GM18519 (cell line): Measurements from ENCODE around the gene FCHO2.

ENCODE experiments used
- ATAC-seq: cut with Tn5 transposase; IDR thresholded peaks from one replicate; pipeline ENCODE4 v1.9.1; 2021; ENCODE audit warnings: mild to moderate bottlenecking, moderate library complexity; ENCODE audit not compliant: unreplicated experiment, low FRiP score

FCHO2 gene

DNA sequence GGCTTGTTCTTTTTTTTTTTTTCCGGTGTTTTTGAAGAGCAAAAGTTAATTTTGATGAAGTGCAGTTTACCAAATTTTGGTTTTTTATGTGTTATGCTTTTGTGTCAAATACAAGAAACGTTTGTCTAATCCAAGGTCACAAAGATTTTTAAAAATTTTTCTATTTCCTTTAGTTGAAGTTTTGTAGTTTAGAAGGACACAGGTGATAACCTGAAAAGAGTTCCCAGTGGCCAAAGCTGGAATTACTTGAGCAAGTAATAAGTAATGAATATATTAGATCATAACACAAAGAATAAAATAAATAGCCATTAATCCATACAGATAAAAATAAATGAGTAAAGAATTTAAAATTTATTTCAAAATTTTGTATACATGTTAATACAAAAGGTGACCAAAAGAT lies 71.5 kb downstream of the FCHO2 start:
- ATAC-seq, result no peak

DNA sequence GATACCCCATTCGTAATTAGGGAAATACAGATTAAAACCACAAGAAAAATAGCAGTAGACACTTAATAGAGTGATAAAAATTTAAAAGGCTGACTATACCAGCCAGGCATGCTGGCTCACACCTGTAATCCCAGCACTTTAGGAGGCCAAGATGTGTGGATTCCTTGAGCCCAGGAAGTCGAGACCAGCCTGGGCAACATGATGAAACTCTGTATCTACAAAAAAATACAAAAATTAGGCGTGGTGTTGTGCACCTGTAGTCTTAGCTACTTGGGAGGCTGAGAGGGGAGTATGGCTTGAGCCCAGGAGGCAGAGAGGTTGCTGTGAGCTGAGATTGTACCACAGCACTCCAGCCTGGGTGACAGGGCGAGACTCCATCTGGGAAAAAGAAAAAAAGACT lies 72.0 kb downstream of the FCHO2 start:
- ATAC-seq, result no peak

DNA sequence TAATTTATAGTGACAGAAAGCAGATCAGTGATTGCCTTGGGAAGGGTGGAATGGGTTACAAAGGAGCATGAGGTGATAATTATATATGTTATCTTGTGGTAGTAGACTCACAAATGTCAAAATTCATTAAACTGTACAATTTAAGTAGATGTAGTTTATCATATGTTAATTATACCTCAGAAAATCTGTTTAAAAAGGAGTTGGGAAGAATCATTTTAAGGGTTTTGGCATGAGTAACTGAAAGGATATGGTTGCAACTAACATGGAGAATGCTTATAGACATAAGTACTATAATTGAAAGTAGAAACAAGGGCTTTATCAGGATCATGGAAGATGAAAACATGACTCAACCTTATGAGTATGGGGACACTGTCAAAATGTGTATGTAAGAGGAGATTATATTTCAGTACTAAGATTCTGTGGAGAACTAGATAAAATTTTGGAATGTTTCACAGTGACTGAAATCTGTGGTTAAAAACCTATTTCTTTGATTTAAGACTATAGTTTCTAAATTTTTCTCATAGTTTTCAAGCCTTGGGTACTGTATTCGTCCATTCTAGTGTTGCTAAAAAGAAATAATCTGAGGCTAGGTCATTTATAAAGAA lies 73.3 kb downstream of the FCHO2 start:
- no peak for ATAC-seq

DNA sequence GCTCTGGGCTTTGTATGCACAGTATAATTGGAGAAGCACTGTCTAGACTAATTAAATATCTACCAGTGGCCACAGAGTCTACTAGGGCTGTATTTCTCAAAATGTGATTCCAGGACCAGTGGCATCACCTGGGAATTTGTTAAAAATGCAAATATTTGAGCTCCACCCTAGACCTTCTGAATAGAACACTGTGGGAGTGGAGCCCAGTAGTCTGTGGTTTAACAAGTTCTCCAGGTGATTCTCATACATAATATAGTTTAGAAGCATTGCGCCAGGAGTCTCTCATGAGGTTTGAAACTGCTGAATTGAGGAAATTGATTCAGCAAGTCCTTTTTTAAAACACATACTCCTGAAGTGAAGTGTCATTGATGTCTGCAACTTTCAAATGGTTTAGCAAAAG lies 74.7 kb downstream of the FCHO2 start:
- no peak for ATAC-seq

DNA sequence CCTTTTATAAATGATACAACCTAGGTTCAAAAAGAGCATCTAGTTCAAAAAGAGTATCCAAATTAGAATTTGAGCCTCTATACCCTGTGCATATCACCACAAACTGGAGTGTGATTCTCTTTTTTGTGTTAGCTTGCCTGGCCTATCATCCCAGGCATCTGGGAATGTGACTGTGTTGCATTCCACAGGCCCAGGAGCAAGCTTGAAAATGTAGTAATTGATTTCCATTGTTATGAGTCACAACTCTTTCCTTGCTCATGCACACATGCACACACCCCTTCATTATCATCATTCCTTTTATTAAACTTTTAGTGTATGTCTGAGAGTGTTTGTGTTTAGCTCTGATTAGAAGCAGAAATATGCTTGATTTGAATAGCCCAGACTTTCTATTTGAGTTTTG lies 75.2 kb downstream of the FCHO2 start:
- no peak for ATAC-seq

DNA sequence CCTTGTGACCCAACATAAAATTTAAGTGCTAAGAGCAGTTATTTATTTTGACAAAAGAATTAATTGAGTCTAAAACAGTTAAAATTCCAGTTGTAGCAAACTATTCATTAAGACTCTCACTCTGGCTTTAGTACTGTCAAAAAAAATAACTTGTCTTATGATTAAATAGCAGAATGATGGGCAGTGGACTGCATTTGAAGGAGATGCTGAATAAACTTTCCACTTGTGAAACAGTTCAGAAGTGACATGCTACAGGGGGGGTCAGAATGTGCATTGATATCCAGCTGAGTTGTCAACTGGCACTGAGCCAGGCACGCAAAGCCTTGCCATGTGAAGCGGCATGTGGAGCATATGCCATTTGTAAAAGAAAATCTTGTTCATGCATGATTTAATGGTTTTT lies 76.0 kb downstream of the FCHO2 start:
- no peak for ATAC-seq

DNA sequence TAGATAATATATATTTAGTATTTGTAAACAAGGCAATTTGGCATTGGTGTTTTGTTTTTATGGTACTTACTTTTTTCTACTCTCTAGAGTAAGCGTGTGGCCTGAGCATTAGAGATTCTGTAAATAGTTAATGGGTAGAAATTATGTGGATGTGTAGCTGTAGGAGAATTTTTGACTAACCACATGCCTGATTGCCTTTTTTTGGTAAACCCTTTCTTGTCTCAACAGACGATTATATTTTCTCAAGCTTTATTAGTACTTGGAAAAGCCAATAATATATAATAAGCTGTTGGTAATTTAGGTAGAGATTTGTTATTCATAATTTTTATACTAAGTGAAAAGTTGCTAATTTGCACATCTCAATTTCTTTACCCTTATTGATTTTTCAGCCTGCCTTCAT lies 76.8 kb downstream of the FCHO2 start:
- ATAC-seq, result no peak

DNA sequence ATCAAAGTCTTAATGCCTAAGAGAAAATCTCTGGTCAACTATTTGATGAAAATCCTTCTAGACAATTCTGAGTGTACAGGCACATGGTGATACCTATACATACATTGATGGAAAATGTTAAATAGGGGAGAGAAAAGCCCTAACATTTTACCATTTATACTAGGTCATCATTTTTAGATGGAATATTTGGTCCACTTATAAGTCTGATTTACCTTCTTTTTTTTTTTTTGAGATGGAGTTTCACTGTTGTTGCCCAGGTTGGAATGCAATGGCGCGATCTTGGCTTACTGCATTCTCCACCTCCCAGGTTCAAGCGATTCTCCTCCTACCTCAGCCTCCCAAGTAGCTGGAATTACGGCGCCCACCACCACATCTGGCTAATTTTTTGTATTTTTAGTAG lies 81.7 kb downstream of the FCHO2 start:
- no peak for ATAC-seq

DNA sequence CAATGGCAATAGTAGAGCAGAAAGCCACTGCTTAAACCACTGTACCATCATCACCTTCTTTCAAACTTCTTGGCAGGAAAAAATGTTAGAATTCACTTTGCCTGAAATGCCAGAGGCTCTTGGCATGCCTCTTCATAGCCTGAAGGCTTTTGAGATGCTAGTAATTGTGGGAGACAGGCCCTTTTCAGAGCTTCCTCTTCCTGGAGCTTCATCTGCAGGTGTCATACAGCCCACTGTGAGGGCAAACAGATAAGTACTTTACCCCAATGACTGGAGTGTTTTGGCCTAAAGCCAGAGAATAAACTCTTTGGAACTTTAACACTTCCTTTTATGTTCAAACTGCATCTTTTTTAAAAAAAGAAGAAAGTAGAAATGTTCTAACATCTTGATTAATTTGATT lies 83.2 kb downstream of the FCHO2 start:
- no peak for ATAC-seq

DNA sequence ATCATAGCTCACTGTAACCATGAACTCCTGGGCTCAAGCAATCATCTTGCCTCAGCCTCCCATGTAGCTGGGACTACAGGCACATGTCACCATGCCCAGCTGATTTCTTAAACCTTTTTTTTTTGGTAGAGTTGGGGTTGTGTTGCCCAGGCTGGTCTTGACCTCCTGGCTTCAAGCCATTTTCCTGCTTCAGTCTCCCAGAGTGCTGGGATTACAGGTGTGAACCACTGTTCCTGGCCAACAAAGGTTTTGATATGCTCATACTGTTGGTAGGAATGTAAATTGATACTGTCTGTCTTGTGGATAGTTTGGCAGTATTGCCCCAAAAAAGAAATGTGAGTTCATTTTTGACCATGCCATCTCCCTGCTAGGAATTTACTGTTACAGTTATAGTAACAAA lies 87.2 kb downstream of the FCHO2 start:
- ATAC-seq, result no peak

DNA sequence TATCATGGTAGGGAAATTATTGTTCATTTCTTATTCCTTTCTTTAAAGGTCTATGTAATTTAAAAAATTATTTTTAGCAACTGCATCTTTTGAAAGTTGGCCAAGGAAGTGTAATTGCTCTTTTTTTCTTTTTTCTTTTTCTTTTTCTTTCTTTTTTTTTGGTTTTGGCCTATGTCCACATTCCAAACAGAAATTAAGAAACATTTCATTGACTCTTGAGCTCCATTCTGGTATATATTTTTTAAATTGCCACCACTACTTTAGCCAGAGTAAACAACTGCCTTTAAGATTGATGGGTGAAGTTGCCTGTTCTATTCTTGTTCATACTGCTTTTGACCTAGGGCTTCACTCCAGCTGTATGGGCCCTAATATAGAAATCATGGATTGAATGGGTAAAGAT lies 88.7 kb downstream of the FCHO2 start:
- no peak for ATAC-seq

DNA sequence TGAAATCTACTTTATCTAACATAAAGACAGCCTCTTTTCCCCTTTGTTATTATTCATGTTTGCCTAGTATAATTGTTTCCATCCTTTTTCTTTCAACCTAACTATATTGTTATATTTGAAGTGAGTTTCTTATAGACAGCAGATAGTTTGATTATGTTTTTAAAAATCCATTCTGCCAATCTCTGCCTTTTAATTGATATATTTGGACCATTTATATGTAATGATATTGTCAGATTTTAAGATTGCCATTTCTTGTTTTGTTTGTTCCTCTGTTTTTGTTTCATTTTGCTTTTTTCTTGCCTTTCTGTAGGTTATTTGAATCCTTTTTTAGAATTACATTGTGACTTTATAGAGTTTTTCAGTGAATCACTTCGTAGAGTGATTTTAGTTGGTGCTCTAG lies 89.8 kb downstream of the FCHO2 start:
- no peak for ATAC-seq

DNA sequence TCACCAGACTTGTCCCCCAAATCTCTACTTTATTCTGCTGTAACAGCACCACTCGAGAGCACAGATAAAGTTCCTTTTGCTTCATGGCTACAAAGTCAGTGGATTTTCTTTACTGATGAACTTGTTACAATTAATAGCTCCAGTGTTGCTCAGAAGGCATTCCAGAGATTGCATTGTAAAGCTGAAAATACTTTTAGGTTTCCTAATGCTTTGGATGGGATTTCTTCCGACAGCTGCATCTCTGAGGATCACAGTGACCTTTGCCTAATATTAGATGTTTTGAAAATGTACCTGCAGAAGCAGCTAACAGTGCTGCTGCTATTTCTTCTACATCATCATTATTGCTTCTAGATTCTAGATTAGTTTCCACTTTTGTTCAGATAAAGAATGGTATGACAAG lies 105.8 kb downstream of the FCHO2 start:
- ATAC-seq, result no peak

DNA sequence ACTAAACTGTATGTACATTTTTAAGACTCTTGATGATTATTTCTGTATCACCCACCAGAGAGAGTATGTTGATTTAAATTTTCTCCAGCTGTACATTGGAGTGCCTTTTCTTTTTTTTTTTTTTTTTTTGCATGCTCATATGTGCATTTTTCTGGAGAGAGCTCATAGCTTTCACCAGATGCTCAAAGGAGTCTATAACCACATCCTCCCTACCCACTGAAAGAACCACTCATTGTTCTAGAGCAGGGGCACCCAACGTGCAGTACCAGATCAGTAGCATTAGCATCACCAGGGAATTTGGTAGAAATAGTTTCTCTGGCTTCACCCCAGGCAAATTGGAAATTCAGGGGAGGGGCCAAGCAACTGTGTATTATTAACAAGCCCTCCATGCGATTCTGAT lies 110.6 kb downstream of the FCHO2 start:
- ATAC-seq, result no peak

DNA sequence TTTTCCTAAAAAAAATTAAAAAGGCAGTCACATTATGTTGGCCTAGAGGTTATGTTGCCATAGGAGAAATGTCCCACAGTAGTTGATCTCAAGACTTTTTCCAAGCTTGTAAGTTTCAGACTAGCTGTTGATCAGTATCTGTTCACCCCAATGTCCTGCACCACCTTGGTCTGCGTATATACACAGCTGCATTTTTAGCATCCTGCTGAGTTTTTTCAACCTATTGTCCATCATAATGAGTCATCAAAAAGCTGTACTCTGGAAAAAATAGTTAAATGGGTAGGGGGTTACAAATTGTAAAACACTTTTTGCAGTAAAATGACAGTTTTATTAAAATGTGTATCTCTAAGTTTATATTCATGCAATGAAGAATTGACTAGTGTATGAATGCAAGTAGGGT lies 111.4 kb downstream of the FCHO2 start:
- no peak for ATAC-seq

DNA sequence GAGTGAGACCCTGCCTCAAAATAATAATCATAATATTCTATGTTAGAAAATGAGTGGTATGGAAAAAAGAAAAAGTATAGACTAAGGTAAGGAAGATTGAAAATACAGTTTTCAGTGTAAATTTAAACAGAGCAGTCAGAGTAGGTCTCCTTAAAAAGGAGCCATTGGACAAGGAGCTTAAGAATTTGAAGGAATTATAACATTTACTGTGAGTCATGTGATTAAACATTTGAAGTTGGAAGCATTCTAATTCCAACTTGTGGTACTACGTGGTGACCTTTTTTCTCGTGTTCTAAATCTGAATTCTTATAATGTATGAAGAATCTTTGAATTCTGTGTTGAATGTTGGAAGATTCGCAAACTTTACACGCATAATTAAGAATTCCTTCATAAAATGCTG lies 125.3 kb downstream of the FCHO2 start:
- no peak for ATAC-seq

DNA sequence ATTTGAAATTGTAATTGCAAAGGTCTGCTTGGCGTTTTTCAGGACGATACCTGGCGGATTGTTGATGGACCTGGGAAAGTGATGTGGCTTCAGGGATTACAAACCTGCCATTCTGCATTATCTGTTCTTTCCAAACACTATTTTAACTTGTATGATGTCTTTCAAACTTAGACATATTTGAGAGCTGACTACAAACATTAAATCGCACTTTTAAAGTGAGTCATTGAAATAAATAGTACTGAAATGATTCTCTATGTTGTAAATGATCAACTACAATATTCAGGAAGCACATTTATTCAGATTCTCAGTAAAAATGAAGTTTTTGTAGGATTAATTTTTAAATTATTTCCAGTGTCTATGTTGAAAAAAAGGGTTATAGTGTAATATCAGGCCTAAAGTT lies 132.2 kb downstream of the FCHO2 start:
- ATAC-seq, result no peak

DNA sequence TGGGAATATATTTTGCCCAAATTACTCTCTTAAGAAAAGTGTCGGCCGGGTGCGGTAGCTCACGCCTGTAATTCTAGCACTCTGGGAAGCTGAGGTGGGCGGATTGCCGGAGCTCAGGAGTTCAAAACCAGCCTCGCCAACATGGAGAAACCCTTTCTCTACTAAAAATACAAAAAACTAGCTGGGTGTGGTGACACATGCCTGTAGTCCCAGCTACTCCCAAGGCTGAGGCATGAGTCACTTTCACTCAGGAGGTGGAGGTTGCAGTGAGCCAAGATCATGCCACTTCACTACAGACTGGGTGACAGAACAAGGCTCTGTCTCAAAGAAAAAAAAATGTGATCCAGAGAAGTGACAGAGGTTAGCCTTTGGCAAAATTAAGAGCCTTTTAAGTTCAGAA lies 138.1 kb downstream of the FCHO2 start:
- ATAC-seq, result no peak

DNA sequence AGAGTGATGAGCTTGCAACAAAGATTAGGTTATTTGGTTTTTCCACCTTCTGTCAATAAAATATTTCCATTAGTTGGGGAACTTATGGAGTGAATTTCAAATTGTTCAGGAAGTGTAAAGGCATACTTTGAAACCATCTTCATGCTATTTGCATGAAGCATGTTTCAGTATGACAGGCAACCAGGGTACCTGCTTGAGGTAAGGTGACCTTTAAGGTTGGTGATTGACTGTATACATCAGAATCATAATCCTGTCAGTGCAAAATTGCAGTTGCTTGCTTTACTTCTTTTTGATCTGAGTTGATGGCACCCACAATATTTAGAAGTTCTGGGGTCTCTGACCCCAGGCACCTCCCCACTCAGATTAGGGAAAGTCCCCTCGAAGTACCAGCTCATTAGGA lies 138.6 kb downstream of the FCHO2 start:
- no peak for ATAC-seq

DNA sequence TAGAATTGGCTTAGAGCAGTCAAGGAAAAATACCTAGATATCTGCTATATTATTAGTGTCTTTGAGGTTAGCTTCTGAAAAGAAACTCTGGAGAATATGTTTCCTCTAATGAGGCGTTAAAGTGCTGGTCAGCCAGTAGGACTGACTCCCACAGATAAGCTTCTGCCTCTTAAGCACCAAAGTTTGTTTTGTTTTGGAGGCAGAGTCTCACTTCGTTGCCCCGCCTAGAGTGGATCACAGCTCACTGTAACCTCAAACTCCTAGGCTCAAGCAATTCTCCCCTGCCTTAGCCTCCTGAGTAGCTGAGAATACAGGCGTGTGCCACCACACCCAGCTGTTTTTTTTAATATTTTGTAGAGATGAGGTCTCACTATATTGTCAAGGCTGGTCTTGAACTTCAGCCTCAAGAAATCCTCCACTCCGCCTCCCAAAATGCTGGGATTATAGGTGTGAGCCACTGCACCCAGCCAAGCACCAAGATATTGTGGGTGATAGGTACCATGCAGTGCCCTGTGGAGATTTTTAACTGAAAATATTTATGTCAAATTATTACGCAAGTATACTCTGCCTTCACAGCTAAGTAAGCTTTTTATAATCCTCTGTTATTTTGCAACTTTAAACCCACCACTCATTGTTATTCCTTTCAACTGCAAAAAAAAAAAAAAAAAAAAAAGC lies 139.9 kb downstream of the FCHO2 start:
- no peak for ATAC-seq

DNA sequence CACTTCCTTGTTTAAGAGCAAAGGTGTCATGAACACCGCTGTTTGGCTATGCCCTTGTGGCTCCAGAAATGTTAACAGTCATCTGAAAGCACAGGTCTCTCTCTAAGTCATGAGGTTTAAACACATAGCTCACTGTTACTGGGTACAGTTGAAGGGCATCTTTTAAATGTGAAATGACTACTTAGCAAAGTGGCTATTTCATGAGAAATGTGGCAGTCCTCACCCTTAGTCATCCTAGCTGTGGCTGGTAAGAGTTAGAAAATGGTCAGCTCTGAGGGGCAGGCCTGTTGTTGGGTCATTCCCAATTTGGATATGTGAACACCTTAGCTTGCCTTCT lies 140.4 kb downstream of the FCHO2 start:
- no peak for ATAC-seq

DNA sequence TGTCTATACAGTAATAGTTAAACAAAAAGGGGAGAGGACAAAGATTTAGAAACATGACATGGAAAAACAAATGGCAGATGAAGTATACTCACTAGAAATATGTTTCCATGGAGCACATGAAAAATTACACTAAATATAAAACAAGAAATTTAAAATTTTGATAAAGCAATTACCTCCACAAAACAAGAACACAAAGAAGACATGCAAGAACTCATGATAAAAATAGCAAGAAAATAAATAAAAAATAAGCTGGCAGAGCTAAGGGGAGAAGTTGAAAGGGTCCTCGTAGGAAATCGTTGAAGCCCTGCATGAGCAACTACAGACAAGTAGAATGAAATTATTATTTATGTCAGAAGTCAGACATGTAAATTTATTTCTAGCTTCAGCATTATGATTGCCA lies 141.9 kb downstream of the FCHO2 start:
- no peak for ATAC-seq

DNA sequence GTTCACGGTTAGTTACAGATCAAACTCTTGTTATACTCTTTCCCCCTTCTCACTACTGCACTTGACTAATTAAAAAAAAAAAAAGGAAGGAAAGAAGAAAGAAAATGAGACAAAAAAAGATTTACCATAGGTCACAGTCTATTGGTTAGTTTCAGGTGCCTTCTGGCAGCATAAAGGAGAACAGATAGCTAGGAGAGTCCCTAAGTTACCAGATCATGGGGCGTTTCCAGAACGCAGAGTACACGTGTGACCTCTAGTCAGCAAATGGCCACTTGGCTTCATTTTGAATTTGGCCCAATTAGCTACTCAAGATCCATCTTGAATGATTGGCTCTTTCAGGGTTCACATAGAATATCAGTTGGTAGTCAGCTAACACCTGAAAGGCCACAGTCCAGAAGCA lies 144.3 kb downstream of the FCHO2 start:
- ATAC-seq, result no peak
